HG02973 (cell line): ENCODE data around the gene HP.
"Not testable (repeated sequence)": the region's sequence is repeated elsewhere in the genome, so short reads cannot be mapped to it uniquely, and the experiment has no call there.

Experiments used
- ATAC-seq: cut with Tn5 transposase; IDR thresholded peaks from one replicate; pipeline ENCODE4 v1.9.1; 2021; ENCODE audit warnings: moderate library complexity; ENCODE audit not compliant: unreplicated experiment

The HP gene, protein sequence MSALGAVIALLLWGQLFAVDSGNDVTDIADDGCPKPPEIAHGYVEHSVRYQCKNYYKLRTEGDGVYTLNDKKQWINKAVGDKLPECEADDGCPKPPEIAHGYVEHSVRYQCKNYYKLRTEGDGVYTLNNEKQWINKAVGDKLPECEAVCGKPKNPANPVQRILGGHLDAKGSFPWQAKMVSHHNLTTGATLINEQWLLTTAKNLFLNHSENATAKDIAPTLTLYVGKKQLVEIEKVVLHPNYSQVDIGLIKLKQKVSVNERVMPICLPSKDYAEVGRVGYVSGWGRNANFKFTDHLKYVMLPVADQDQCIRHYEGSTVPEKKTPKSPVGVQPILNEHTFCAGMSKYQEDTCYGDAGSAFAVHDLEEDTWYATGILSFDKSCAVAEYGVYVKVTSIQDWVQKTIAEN

DNA sequence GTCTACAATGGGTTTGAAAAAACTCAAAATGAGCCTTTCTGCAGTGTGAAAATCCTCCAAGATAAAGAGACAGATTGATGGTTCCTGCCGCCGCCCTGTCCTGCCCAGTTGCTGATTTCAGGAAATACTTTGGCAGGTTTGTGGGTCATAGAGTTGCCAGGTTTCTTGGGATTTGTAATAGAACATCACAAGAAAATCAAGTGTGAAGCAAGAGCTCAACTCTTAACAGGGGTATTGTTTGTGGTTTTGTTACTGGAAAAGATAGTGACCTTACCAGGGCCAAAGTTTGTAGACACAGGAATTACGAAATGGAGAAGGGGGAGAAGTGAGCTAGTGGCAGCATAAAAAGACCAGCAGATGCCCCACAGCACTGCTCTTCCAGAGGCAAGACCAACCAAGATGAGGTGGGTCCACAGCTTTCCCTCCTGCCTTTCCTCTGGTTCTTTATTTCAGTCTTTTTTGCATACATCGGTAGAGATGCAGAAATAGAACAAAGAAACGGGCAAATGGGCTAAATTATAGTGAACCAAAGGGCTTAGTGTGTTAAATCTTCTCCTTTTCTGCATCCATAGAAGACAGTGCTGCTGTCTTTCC is at the start of gene HP:
Gene HP, plus strand, starts transcription at position 252 of the 594 bp plus-strand sequence. Its CDS starts 148 bp downstream, at position 400.
- not testable (repeated sequence) for ATAC-seq

DNA sequence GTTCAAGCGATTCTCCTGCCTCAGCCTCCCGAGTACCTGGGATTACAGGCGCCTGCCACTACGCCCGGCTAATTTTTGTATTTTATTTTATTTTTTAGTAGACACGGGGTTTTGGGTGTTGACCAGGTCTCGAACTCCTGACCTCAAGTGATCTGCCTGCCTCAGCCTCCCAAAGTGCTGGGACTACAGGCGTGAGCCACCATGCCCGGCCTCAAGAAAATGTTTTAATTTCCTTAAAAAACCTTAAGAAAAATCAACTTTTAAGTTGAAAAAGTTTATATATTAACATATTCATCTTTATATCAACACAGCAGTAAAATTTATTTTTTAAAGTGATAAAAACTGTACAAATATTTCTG is 46.3 kb upstream of the HP start:
- ATAC-seq = not testable (repeated sequence)

DNA sequence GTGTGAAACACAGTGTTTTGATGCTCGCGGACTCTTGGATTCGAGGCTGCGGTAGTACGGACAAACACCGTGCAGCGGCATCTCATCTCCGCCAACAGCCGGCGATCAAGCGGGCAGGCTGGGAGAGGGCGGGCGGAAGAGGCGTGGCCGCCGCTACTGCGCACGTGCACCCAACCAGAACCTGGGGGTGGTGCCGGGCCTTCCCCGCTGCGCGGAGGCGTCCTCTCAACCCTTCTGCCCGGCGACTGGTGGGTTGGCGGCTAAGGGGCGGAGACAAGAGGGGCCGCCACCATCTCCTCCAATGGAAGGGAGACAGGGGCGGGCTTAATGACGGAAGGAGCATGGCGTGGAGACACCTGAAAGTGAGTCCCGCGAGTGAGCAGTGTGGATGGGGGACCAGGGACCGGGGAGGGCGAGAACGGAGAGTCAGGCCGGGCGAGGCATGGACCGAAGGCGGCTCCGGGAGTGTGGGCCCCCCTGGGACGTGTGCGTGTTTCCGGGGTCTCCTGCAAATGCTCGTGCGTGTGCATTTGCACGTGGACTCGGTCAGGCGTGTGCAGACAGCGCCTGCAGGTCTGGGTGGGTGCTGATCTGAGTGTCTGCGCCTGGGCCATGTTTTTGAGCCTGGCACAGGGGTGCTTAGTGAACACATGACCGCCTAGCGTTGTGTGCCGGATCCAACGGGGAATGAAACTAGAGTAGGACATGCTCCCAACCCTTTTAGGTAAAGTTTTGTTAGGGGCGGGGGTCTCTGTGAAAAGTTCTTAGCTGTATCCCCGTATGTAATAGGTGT is 45.7 kb upstream of the HP start, which contains the start of gene DHODH:
Gene DHODH, plus strand, starts transcription at position 321 of the 793 bp plus-strand sequence. Its CDS starts 21 bp downstream, at position 342.
- ATAC-seq = peak; percentile 98

DNA sequence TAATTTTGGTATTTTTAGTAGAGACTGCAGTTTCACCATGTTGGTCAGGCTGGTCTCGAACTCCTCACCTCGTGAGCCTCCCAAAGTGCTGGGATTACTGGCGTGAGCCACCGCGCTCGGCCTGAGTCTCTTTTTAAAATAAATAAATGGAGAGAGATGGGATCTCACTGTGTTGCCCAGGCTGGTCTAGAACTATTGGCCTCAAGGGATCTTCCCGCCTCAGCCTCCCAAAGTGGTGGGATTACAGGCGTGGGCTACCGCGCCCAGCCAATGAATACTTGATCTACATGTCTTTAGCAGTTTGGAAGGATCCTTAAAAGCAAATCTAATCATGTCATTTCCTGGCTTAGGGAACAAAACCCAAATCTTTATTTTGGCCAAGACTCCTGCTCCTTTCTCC is 44.5 kb upstream of the HP start:
- ATAC-seq = no peak

DNA sequence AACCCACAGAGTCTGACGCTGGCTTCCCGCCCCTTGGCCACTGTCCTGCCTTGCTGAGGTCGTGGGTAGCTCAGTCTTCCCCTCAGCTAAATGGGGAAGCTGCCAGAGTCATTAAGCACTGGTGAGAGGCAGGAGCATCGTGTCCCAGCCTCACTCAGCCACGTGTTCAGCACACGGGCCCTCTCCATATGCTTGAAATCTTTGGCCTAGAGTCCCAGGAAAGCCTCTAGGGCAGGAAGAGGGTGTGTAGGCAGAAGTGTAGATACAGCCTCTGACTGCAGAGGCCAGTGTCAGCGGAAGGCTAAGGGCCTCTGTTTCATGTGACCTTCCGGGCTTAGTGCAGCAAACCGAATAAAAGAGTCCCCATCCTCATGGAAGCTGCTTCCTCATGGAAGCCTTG is 41.7 kb upstream of the HP start:
- no peak for ATAC-seq

DNA sequence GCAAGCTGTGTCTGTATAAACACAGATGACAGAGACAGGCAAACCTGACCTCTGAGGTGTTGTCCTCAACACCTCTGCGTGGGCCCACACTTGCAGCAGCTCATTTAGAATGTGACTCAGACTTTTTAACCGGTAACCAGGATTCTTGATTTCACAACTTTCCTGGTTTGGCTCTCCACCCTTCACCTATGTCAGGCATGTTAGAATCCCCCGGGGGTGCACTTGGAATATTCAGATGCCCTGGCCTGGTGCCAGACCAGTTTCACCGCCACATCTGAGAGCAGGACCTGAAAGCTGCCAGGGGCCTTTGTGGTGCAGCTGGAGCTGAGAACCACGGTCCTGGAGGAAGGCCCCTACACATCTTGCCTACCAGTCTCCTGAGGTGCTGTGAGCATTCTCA is 40.9 kb upstream of the HP start:
- no peak for ATAC-seq

DNA sequence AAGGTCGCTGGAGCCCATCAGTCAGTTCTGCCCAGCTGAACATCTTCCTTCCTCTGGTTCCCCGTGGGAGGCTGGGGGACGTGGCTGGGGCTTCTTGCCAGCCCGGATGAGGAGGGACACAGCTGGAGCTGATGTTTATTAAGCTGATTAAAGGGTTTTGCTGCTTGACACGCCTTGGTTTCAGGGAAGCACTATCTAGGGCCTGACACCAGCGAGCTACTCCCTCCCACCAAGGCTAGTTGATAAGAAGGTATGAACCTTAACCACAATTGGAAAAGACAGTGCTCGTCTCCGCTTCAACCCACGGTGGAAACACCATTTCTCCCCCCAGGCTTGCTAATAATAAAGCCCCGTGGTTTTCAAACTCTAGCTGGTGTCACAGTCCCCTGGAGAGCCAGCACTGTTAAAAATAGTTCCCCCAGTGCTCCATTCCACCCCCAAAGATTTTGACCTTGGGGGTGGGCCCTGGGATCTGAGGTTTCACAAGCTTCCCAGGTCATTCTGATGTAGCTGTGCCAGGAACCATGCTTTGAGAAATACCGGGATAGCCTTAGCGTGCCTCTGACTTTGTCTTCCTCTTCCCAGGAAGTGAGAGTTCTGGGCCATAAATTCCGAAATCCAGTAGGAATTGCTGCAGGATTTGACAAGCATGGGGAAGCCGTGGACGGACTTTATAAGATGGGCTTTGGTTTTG is 40.3 kb upstream of the HP start:
- ATAC-seq = no peak

DNA sequence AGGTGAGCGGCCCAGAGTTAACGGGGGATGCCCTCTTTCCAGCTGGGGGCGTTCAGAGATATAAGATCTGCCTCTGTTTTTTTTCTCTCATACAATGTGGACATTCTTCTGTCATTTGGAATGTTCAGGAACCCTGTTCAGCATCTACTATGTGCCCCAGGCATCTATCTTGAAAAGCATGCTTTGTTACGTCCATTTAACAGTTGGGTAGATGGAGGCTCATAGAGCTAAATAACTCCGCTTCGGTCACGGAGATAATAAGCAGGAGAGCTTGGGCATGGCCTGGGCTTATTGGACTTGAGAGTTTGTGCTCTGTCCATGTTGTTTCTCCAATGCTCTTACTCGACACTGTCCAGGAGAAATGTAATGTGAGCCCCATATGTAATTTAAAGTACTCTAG is 39.6 kb upstream of the HP start:
- no peak for ATAC-seq

DNA sequence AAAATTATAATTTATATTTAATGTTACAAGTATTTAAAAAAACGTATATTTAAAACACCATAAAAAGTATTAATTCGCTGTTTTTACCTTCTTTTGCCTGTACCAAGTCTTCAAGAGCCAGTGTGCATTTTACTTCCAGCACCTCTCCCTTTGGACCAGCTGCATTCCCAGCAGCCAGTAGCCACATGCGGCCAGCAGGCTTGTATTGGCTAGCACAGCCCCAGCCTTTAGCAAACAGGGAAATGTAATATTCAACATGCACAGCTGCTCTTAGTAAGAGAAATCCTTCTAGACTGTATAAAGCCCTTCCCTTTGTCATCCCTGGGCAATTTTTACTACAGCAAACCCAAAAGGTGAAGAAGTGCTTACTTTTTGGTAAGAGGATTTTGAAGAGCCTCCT is 39.2 kb upstream of the HP start:
- ATAC-seq = no peak

DNA sequence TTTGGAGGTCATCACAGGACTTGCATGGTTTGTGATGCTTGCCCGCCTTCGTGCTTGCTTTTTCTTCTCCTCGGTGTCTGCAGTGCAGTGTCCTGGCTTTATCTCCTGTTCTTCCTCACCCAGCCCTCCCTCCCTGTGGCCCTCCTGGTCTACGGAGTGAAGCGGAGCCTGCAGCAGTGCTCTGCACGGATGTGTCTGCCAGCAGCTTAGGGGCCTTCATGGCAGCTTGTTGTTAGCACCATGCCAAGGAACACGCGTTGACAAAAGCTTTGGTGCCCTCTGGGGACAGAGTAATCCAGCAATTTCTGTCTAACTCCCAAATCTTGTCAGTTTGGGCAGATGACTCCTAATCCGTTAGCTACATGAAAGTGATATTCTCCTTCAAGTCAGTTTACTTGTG is 35.8 kb upstream of the HP start:
- ATAC-seq = no peak

DNA sequence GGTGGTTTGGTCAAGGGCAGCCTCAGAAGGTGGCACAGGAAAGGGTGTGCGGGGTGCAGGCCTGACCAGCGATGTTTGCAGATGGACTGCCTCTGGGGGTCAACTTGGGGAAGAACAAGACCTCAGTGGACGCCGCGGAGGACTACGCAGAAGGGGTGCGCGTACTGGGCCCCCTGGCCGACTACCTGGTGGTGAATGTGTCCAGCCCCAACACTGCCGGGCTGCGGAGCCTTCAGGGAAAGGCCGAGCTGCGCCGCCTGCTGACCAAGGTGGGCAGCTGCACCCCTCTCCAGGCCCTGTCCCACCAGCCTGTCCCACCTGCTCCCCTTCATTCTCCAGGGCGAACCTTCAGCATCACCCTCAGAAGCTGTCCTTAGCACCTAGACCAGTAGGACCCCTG is 33.3 kb upstream of the HP start:
- no peak for ATAC-seq

DNA sequence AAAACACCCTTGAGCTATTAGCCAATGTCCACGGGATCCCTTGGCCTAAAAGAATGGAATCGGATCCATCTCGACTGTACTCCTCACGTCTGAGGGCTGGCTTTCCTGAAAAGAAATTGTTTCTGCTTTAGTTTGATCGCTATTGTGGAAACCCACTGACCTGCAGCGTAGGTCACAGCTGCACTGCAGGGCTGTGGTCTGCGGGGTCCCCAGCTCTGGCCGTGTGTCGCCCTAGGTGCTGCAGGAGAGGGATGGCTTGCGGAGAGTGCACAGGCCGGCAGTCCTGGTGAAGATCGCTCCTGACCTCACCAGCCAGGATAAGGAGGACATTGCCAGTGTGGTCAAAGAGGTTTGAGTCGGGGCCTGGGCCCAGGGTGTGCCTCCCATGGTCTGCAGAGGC is 32.2 kb upstream of the HP start:
- ATAC-seq = no peak

DNA sequence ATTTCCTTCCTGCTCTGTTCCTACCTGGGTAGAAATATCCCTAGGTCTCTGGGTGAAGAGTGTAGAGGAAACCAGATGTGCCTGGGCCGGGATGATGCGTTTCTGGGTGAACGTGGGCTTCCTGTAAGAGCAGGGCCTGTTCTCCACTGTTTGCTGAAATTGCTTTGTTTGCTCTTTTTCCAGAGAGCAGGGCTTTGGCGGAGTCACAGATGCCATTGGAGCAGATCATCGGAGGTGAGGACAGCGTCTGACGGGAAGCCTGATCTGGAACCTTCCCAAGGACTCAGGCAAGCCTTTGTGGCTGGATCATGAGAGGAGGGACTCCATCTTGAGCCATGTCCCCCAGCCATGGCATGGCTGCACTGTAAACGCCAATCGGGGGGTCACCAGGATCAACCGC is 30.3 kb upstream of the HP start:
- ATAC-seq = no peak

DNA sequence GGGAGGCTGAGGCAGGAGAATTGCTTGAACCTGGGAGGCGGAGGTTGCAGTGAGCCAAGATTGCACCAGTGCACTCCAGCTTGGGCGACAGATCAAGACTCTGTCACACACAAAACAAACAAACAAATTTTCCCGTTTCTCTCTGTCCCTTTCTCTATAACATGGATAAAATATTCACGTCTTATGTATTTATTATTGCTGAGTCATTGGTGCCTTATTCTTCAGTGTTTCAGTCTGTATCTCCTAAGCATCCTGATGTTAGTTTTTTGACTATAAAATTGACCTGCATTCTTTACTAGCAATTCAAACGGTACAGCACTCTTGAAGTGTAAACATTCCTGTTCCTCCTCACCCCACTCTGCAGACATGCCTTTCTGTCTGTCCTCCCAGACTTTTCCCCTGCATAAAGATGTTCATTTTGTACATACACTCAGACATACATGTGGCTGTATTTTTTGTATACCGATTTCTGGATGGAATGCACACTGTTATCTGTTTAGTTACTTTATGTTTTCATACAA is 29.4 kb upstream of the HP start:
- ATAC-seq = no peak

DNA sequence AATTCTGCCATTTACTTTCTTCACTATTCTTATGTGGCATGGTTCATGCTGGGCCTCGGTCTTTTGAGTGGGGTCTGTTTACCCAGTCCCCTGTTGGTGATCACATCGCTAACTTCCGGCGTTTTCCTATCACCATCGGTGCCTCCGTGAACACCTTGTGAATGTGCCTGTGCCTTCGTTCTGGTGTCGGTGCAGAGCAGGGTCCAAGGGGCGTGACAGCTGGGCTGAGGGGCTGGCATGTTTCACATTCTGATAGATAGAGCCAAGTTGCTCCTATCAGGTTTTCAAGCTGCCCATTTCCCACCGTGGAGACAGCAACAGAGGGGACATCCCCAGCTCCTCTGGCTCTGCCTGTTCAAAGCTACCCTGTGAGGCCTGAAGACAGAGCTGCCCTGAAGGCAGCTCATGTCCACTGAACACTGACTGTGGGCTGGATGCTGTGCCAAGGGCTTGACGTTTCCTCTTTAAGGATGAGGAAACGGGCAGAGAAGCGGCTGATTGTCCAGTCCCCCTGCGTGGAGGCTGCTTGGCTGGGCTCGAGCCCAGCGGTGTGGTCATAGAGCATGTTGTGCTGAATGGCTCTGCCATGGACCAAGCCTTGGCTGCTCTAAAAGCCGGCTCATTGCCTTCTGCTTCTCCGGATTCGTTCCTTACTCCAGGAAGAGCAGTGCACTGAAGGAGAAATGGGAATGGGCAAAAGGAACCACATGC is 28.7 kb upstream of the HP start:
- no peak for ATAC-seq

DNA sequence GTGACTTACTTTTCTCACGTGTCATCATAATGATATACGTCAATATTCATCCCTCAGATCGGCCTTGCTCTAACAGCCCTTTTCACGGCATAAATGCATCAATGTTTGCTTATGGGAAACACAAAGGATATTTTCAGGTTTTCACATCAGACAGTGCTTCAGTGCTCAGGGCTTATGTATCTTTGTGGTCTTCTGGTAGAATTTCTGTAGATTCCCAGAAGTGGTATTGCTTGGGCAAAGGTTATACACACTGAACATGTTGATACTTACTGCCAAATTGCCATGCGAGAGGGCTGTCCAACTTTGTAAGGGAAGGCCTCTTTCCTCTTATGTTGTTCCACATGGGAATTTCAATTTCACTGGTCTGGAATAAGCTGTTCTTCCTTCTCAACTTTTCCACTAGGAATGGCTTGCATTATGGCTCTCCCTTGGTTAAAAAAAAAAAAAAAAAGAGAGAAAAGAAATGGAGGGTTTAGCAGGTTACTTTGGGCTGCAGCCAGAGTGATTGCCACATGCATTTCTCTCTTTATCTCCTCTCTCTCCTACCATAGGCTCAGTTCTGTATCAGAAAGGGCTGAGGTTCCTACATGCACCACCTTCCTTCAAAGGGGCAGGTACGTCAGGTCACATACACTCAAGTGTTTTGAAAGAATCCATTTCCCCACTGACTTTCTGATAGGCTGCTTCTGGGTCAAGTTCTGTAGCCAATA is 26.5 kb upstream of the HP start:
- ATAC-seq = no peak

DNA sequence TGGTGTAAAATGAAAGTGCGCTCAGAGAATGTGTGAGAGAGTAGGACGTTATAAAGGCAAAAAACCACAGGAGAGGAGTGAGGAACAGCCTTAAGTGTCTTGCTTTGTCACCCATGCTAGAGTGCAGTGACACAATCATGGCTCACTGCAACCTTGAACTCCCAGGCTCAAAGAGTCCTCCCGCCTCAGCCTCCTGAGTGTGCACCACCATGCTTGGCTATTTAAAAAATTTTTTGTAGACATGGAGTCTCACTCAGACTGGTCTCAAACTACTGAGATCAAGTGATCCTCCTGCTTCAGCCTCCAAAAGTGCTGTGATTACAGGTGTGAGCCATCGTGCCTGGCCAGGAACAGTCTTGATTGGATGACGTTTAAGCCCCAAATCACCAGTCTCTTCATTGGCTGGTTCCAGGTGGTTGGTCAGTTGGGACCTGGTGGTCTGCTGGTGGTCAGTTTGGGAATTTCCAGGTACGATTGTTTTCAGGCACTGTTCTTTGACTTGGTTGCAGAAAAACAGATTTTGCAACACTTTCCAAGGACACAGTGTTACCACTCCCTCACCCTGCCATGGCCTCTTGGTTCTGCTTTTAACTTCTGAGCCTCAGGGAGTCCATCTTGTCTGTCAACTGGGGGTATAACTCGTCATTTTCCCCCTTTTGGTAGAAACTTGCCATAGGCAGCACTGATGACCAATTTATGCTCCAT is 24.6 kb upstream of the HP start:
- no peak for ATAC-seq

DNA sequence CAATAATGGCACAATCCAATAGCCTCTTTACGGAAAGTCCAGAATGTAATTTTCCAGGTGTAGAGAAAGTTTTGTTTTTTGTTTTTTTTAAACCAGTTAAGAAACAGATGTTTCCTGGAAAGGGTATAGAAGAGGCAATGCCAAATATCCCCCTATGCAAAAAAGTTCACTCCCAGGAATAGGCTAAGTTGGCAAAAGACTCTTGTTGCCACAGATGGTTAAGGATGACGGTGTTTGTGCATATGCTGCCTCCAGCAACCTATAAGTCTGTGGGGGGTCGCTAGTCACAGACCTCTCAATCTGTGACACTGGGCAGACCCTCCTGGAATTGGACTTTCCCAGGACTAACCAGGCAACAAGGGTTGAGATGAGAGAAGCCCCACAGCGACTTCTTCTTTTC is 20.9 kb upstream of the HP start:
- no peak for ATAC-seq

DNA sequence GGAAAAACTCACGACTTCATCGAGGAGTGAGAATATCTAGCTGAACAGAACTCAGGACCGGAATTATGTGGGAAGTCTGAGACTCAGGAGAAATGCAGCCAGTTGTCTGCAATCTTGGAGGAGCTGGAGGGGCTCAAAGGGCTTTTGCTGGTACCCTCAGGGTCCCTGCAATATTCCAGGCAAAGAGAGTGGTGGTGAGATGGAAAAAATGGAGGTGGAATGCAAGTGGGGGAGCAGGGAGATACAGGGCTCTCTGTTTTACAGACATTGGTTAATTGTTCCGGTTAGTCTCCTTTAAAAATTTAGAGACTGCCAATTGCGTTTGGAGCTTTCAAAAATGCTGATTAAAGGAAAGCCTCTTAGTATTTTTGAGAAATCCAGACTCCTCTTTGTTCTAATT is 18.2 kb upstream of the HP start:
- ATAC-seq = no peak
